COLO668 (cell line): ENCODE results near the gene UGT1A9.
"Not testable (repeated sequence)": the region's sequence is repeated elsewhere in the genome, so short reads cannot be mapped to it uniquely, and the experiment has no call there.

Source experiments
- DNase-seq: peaks from one replicate; lab custom pipeline; 2025; ENCODE audit not compliant: unreplicated experiment; lab: John Stamatoyannopoulos, UW

UGT1A9 gene

GRCh38 chr2:233711312-233712008, 39.8 kb downstream of the UGT1A9 start:
- peak; percentile 74 for DNase-seq

GRCh38 chr2:233712611-233713261, 41.0 kb downstream of the UGT1A9 start, which contains the start of gene UGT1A5:
Gene UGT1A5 (plus strand): TSS chr2:233712907. CDS start chr2:233712992, 85 bp downstream.
- DNase-seq, result no peak

- no peak for DNase-seq
Measured at GRCh38 chr2:233713262-233713615, 41.5 kb downstream of the UGT1A9 start.

GRCh38 chr2:233714121-233714520, 42.4 kb downstream of the UGT1A9 start:
- no peak for DNase-seq

GRCh38 chr2:233718552-233718951, 46.9 kb downstream of the UGT1A9 start, which contains the start of gene UGT1A4:
Gene UGT1A4 (plus strand): TSS chr2:233718736. CDS start chr2:233718821, 85 bp downstream.
- no peak for DNase-seq

GRCh38 chr2:233728723-233729301, 57.1 kb downstream of the UGT1A9 start, which contains the start of gene UGT1A3:
Gene UGT1A3 (plus strand): TSS chr2:233729042. CDS start chr2:233729127, 85 bp downstream.
- DNase-seq, result no peak

GRCh38 chr2:233736868-233737653, 65.4 kb downstream of the UGT1A9 start:
- DNase-seq, result not testable (repeated sequence)

GRCh38 chr2:233740870-233741269, 69.2 kb downstream of the UGT1A9 start:
- no peak for DNase-seq

- DNase-seq, result no peak
Measured at GRCh38 chr2:233743464-233744259, 72.0 kb downstream of the UGT1A9 start.

GRCh38 chr2:233745073-233745755, 73.5 kb downstream of the UGT1A9 start:
- no peak for DNase-seq

GRCh38 chr2:233745838-233746237, 74.1 kb downstream of the UGT1A9 start:
- not testable (repeated sequence) for DNase-seq

GRCh38 chr2:233746475-233747282, 75.0 kb downstream of the UGT1A9 start:
- no peak for DNase-seq

- no peak for DNase-seq
Measured at GRCh38 chr2:233747283-233747544, 75.5 kb downstream of the UGT1A9 start.

GRCh38 chr2:233750689-233751088, 79.0 kb downstream of the UGT1A9 start:
- not testable (repeated sequence) for DNase-seq

- DNase-seq, result not testable (repeated sequence)
Measured at GRCh38 chr2:233751212-233752009, 79.7 kb downstream of the UGT1A9 start.

- no peak for DNase-seq
Measured at GRCh38 chr2:233754872-233755611, 83.3 kb downstream of the UGT1A9 start.

- no peak for DNase-seq
Measured at GRCh38 chr2:233756429-233757081, 84.9 kb downstream of the UGT1A9 start.
